Measurements from ENCODE around the gene LAMC1.

LAMC1 gene

DNA sequence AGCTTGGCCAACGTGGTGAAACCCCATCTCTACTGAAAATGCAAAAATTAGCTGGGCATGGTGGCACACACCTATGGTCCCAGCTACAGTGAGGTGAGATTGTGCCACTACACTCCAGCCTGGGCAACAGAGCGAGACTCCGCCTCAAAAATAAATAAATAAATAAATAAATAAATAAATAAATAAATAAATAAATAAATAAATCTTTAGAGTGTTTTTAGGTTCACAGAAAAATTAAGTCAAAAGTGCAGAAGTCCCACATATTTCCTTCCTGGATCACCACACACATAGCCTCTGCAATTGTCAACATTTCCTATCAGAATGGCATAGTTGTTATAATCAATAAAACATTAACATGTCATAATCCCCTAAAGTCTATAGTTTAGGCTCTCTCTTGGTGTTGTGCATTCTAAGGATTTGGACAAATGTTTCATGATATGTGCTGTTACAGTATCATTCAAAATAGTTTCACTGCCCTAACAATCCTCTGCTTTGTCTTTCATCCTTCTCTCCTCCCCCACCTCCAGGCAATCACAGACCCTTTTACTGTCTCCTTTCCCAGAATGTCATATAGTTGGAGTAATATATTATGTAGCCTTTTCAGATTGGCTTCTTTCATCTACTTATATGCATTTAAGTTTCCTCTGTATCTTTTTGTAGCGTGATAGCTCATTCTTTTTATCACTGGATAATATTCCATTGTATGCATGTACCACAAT, 58.3 kb downstream of the LAMC1 start:
- DNase-seq: no peak

DNA sequence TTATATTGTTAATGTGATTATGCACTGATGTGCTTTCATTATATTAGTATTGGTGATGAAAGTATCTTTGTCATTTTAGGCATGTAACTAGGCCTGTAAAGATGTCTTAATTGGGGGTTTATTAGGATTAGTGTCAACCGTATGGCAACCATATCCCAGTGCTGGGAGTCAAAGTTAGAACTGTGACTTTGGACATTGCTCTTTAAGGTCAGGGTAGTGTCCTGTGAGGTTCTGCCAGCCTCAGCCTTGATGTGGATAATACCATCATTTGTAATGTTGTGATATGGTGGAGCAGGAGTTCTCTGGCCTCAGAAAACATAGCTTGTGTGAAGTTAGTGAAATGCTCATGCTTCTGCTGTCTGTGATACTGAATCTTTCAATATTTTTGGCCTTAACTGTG, 59.4 kb downstream of the LAMC1 start:
- no peak for DNase-seq

DNA sequence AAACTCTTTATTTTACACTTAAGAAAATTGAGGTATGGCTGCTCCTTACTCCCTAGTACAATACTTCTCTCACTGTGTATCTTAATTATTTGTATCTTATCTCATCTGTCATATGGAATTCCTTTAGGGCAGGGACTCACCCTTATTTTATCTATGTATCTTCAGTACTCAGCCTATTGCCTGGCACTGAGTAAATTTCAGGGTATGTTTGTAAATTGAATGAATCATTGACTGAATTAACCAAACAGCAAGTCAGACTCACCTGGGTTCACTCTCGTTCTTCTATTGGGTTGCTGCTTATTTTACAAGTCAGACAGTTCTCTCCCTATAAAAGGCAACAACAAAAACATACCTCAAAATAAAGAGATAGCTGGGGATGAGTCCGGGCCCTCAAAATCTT, 63.8 kb downstream of the LAMC1 start:
- DNase-seq: no peak

DNA sequence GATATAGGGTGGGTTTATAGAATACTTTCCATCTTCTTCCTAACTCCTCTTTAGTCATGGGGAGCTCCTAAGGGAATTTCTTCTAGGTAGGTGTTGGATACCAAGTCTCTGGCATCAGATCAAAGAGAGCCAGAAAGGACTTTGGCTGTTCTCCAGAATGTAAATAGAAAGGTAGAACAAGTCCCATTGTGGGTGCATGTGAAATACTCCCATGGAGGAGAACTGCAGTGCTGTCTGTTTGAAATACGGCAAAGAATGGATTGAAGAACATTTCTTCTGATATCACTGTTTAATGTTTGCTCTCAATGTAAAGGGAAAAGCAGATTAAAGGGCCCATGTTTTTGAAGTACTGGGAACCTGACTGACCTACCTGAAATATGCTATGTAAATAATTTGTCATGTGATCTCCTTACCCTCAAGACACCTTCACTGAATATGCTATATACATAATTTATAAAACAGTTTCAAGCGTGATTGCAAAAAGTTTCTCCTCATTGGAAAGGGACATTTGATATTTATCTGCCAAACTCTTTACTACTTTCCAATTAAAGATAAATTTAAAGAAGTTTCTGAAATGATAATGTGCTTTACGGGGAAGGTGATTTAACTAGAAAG, 65.9 kb downstream of the LAMC1 start:
- DNase-seq: no peak

DNA sequence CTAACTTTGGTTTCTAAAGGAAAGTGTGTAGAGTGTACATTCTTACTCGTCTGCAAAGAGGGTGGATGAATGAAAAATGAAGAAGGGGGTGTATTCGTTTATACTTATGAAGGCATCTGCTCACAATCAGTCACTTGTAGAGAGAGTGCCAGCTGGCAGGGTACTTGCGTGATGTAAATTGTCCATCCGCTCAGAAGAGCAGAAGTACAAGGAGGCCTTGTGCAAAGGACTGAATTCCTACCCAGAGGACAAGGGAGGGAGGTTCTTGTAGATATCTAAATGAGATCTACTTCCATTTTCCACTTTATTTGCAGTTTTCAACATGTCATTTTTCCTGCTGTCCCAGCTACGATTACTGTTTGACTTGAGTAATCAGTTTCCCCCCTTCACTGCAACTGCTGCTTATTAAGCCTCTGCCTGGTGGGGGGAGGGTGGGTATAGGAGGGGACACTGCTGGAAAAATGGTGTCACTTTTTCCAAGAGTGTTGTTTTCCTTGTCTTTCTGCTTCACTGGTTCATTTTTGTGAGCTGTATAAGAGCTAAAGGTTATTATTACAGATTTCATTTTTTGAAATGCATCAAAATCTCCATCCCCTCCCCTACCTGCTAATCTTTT, 67.3 kb downstream of the LAMC1 start:
- DNase-seq: no peak

DNA sequence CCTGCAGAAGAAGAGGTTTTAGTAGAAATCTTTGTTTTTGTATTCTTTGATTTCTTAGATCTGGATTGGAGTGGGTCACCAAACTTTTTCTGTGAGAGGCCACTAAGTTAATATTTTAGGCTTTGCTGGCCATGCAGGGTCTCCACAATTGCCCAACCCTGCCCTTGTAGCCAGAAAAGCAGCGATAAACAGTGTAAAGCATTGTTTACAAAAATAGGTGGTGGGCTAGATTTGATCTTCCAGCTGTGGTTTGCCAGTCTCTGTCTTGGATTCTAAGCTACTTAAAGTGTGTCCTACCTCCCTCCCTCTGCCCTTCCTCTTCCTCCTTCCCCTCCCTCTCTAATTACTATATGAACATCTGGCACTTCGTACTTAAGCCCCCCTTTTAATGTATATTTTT, 68.0 kb downstream of the LAMC1 start:
- no peak for DNase-seq

DNA sequence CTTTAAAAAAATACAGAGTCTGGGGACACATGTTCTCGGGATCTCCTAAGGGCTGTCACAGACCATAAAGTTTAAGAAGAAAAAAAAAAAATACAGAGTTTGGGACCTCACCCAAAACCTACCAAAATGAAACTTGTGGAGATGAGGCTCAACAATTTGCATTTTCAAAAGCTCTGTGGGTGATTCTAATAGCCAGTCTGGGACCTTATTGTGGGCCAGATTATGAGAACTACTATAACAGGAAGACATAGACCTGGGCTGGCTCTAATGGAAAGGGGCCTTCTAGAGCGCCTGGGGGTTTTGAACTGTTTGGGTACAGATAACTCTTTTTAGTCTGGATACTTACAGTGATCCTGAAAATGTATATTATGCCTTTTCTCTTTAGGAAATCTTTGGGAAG, 69.1 kb downstream of the LAMC1 start:
- no peak for DNase-seq

DNA sequence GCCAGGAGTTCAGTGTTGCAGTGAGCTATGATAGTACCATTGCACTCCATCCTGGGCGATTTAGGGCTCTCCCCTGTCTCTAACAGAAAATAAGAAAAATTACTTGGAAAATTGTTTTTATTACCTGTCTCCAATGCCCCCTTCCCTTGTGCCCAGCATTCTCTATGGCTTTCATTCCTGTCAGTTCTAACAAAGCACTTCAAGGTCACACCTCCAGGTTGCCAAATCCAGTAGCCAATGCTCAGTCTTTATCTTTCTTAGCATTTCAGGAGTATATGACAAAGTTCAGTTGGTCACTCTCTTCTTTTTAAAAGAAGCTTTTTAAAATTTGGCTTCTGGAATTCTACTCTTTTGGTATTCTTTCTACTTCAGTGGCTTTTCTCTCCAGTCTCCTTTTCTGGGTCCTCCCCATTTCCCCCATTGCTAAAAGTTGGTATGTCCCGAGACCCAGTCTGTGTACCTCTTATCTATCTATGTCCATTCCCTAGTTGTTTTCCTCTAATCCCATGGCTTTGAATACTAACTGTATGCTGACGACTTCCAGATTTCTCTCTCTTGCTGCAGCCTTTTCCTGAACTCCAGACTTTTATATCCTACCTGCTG, 69.9 kb downstream of the LAMC1 start:
- DNase-seq: no peak

DNA sequence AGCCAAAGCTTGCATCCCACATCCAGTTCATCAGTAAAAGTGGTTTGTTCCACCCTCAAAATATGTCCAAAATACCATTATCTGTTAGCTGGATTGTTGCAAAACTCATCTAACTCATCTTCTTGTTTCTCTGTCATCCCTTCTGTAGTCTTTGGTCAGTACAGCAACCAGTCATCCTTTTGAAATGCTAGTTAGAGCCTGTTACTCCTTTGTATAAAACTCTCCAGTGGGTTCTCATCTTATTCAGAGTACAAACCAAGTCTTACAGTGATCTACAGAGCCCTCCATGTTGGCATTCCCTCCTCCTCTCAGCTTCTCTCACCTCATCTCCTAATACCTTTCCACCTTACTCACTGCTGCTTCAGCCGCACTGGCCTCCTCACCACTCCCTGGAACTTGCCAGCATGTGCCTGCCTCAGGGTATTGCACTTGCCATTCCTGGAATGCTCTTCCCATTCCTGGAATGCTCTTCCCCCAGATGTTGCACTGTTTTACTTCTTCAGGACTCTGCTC, 70.6 kb downstream of the LAMC1 start:
- no peak for DNase-seq

DNA sequence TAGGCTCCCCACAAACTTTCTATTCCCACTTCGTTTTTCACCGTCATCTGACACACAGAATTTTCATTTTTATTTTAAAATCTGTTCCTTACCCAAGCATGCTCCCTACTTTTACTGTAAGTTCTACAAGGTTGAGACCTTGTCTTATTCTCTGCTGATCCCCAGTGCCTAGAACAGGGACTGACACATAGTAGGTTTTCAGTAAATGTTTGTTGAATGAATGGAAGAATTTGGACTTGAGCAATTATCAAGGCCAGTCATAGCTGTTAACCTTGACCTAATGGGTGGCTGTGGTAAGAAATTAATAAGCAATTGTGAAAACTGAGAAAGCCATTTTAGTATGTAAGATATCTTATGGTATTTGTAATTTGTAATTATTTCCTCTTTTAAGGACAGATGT, 71.1 kb downstream of the LAMC1 start:
- no peak for DNase-seq

DNA sequence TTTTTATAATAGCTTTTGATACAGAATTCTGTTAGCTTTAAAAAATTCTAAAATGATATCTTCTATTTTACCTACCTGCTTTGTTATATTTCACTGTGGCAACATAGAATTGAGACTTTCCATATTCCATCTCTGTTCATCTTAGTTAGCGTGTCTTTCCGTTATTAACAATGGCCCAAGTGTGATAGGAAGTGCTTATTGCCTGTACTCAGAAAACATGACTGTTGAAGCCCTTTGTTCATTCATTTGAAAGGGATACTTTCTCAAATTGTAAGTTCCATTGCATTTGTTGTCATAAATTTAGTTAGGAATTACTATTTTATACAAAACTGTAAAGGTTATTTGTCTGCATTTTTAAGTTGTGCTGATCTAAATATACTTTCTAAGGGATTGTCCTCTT, 73.1 kb downstream of the LAMC1 start:
- no peak for DNase-seq

DNA sequence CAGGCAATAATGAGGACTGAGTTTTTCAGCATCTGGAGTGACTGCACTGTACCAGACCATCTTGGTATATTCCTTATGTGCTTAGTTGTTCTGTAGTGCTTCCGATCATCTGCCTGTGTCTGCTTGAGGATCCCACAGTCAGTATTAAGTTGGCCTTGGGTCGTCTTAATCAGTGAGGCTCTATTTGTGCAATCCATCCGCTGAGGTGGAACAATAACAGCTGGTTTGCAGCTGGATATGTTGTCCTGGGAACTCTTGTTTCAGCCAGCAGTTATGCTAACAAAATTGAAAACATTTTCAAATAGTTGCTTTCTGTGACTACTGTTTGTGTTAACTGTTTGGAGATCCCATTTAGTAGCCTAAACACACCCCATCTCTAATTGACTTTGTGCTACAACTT, 73.7 kb downstream of the LAMC1 start:
- no peak for DNase-seq

DNA sequence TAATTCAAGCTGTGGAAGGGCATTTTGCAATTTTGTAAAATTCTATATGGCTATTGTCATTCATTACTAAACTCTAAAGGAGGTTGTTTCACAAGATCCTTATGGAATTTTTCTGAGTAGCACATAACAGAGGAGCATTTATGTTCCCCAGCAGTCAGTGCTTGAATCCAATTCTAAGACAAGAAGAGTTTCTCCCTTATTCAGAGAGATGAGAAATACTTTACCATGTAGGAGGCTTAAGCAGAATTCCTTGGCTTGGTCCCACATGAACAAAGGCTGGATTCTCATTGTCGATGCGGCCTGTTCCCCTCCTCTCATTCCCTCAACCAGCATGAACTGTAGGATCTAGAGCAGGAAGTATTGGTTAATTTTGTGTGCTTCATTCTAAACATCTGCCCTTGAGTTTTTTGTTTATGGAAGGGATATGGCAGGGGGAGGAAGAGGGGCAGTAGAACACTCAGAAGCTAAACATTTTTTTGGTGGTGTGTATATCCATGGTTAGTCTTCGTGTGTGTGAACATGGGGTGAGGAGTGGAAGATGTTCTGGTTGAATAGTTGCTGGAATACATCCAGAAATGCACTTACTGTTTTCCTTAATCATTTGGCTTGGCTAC, 74.3 kb downstream of the LAMC1 start:
- no peak for DNase-seq

DNA sequence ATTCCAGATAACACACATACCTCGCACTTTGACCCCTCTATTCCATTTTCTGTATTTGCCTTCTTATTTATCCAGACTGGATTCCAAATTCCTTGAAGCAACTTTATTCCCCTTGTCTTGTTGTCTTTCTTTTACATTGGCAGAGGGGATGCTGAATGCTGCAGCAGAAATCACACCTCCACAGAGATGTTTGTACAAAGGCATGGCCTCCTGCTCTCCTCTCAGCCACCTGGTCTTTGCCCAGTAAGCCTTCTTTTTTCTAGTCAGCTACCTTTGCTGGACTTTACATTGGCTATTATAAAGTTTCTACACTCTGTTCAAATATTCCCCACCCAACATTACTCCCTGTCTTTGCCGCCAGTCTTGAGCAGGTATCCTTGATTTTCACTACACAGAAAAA, 75.1 kb downstream of the LAMC1 start:
- DNase-seq: no peak

DNA sequence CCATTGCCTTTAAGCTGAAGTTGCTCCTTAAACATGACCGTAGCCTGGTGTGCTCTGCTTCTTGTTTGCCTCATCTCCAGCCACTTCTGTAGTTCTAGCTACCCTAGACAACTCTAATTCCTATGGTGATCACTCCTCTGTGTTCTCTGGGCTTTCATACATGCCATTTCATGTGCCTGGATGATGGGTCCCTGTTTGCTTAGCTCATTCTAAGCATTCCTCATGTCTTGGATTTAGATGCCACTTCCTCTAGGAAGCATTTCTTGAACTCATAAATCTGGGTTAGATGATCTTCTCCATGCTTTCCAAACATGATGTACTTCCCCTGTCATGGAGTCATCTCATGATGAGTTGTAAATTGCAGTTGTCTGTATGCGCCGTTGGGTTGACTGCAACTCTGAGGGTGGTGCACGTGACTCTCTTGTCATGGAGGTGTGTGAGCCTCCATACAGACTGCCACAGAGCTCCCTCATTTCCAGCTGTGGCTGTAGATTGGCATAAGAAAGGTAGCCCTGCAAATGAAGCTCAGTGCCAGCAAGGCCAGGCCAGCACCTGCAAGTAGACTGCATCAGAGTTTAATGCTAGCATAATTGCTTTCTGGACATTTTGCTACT, 77.2 kb downstream of the LAMC1 start:
- no peak for DNase-seq

DNA sequence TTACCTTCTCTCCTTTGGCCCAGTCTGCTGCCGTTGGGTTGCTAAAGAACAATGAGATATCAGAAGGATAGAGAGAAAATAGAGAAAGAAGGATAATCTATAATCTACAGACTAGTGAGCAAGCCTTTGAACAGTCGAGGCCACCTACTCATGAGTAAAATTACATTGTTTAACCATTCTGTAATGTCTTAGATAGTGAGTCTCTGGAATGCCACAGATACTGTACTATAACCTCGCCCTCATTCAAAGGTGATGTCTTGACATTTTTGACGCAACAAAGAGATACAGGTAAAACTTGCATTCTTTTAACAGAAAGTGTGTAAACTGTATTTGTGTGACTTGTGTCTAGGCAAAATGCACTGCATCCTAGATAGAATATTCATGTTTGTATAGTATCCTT, 77.9 kb downstream of the LAMC1 start:
- DNase-seq: no peak

DNA sequence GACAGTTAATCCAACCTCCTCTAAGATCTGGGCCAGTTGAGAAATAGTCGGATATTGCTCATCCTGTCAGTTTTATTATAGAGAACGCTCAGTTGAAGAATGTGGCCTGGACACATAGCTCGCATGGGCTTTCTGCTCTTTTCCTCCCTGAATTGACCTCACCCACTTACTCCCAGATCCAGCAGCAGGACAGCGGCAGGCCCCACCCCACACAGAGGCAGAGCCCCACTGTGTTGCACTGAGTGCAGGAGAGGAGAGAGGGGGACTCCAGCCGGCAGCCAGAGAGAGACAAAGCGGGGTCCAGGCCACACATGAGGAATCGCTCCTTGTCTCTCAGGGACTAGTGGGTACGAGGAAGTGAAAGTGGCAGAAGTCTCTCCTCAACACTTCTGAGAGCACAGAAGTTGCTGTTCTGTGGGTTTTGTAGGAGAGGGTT, 78.6 kb downstream of the LAMC1 start:
- DNase-seq: no peak

DNA sequence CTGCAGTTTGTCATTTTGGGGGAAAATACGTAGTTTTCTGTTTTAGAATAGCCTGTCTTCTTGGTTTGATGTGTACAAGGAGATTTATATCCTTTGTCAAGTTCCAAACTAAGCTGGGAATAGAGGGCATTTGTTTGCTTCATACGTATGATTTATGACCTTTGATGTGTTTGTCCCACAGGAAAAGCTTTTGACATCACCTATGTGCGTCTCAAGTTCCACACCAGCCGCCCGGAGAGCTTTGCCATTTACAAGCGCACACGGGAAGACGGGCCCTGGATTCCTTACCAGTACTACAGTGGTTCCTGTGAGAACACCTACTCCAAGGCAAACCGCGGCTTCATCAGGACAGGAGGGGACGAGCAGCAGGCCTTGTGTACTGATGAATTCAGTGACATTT, 79.9 kb downstream of the LAMC1 start:
- no peak for DNase-seq

DNA sequence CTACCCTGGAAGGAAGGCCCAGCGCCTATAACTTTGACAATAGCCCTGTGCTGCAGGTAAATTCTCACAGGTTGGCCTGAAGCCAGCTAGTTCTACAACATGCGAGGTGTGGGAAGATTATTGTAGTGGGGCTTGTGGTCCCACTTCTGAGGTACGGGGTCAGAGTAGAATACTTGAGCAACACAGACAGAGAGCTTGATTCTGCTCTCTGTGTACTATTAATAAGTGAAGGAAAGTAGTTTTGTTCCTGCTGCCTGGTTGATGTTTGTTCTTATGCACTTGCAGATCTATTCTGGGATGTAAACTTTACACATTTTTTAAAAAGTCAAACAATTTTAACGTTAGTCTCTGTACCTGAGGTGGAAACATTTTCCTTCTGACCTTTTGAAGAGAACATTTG, 80.4 kb downstream of the LAMC1 start:
- no peak for DNase-seq

DNA sequence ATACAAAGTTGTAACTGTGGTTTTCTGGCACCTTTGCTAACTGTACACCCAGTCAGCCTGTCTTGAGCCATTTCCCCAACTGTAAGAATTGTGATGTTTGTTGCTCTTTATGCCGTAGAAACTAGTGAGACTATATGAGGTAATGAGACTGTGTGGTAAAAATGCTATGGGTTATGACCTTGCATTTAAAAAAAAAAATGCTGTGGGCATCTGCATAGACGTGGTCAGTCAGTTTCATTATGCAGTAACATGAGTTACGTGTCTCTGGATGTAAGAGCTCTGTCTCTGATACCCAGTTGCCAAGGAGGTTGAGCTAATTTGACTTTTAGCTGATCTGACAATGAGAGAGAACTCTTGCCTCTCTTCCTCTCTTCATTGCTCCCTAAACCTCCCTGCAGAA, 82.2 kb downstream of the LAMC1 start:
- DNase-seq: no peak

DNA sequence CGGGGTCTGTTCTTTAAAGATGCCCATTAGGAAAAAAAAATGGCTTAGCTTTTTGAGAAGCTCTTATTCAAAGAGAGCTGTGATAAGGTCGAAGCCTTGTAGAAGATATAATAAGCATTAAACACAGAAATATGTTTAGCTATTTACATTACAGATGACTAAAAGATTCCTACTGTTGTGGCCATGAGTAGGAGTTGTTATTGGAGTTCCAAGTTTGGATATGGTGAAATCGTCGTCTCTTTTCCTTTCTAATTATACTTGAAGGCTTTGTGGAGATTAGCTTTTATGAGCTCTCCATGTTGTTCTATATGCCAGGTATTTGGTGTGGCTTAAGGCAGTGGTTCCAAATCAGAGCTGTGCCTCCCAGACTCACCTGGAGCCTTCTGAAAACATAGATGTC, 82.9 kb downstream of the LAMC1 start:
- no peak for DNase-seq

DNA sequence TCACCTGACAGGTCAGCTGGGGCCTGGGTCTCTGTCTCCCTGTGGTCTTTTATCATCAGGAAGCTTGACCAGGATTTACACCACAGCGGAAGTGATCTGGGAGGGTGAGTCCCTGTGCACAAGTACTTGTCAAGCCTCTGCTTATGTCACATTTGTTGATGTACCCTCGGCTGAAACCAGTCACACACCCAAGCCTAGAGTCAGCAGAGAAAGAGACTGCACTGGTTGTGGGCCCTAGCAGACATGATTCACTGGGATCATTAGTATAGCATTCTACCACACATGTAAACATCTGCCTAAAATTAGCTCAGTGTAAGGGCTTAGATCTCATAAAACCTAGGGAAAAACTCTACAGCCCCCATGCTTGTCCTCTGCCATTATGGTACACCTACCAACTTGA, 83.5 kb downstream of the LAMC1 start:
- no peak for DNase-seq

DNA sequence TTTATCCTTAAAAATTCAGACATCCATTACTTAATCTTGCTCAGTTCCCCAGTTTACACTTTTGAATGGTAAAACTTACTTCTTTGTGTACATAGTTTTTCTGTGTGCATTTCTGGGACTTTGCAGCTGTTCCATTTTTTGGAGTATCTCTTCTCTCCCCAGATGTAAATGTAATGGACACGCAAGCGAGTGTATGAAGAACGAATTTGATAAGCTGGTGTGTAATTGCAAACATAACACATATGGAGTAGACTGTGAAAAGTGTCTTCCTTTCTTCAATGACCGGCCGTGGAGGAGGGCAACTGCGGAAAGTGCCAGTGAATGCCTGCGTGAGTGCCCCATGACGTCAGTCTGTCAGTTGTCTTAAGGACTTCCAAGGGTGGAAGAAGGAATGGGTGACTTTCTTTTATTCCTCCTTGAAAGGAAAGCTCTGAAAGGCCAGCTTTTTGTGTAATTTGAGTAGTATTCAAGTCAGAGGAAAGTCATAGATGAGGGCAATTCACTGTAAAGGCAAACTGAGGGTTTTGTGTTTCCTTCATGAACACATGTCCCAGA, 87.2 kb downstream of the LAMC1 start:
- no peak for DNase-seq
